Caco-2 (cell line): ENCODE results near the gene CD8A. TPM values are rescaled to one million over a fixed set of nuclear protein-coding genes. Genes with fewer than 3 reads are reported as not detected.

Source experiments
- BruUV-seq: library from RNA; stranded (reverse); fragments of 400-500 nt; replicated peaks from 2 replicates; lab custom pipeline; 2021; lab: Mats Ljungman, UMichigan
- CTCF ChIA-PET: fragments of 300-600 bp; sonication (Branson Sonifier 250); formaldehyde crosslinking; loops from one replicate; lab custom pipeline; 2022; ENCODE audit warnings: antibody characterized with exemption; lab: Charles Lee
- POLR2A ChIA-PET: fragments of 300-600 bp; sonication (Branson Sonifier 250); formaldehyde crosslinking; loops from one replicate; lab custom pipeline; 2022; ENCODE audit warnings: antibody characterized with exemption; lab: Charles Lee
- DNase-seq, 2 experiments: peaks; one replicate each; pipeline versions ENCODE4 v3.0.0 to v3.0.0-alpha.2; 2020 to 2022
- H3K27me3 ChIP-seq: replicated peaks from 2 replicates; pipeline ENCODE4 v1.6.0; 2011; ENCODE audit warnings: low read length; ENCODE audit not compliant: control insufficient read depth, insufficient read depth
- H3K36me3 ChIP-seq: 2 replicates; pipeline ENCODE4 v1.5.1; 2011; ENCODE audit warnings: low read length; ENCODE audit not compliant: control insufficient read depth, insufficient read depth
- H3K4me1 ChIP-seq: fragments of 250-450 bp; sonication (Bioruptor Pico); 2 replicates; pipeline ENCODE4 v1.5.1; 2020; ENCODE audit warnings: mild to moderate bottlenecking
- H3K4me3 ChIP-seq: 2 replicates; pipeline ENCODE4 v1.5.1; 2011; ENCODE audit warnings: low read depth, mild to moderate bottlenecking, control low read depth, low read length
- H3K9me3 ChIP-seq: fragments of 250-450 bp; sonication (Bioruptor Pico); 2 replicates; pipeline ENCODE4 v1.5.1; 2020; ENCODE audit warnings: mild to moderate bottlenecking, moderate library complexity
- H3K27ac Mint-ChIP-seq: one replicate; pipeline ENCODE4 v1.8.0; 2022; ENCODE audit warnings: mixed read lengths; ENCODE audit not compliant: unreplicated experiment
- H3K27me3 Mint-ChIP-seq: one replicate; pipeline ENCODE4 v1.8.0; 2022; ENCODE audit warnings: mixed read lengths; ENCODE audit not compliant: insufficient read depth, unreplicated experiment
- H3K36me3 Mint-ChIP-seq: one replicate; pipeline ENCODE4 v1.8.0; 2022; ENCODE audit warnings: mild to moderate bottlenecking, mixed read lengths; ENCODE audit not compliant: insufficient read depth, unreplicated experiment
- H3K4me1 Mint-ChIP-seq: one replicate; pipeline ENCODE4 v1.8.0; 2022; ENCODE audit warnings: low read depth, mixed read lengths; ENCODE audit not compliant: unreplicated experiment
- H3K4me3 Mint-ChIP-seq: one replicate; pipeline ENCODE4 v1.8.0; 2022; ENCODE audit warnings: mild to moderate bottlenecking, moderate library complexity, mixed read lengths; ENCODE audit not compliant: unreplicated experiment
- H3K9me3 Mint-ChIP-seq: one replicate; pipeline ENCODE4 v1.8.0; 2022; ENCODE audit warnings: mixed read lengths; ENCODE audit not compliant: unreplicated experiment
- intact Hi-C: fragments of 100-400 bp; cut with micrococcal nuclease; formaldehyde crosslinking; loops from one replicate; pipeline ENCODE4 v1.10.0; 2022; ENCODE audit not compliant: unreplicated experiment
- total RNA-seq: library from RNA; stranded (reverse); gene quantifications from 2 replicates; pipeline ENCODE4 v1.2.3, GENCODE V29; 2022
- TF ChIP-seq, protein P1 (sequence below), 2 experiments: fragments of 200-600 bp in 1 of 2; IDR thresholded peaks; 1 replicate in 1 of 2; 2 replicates in 1 of 2; pipeline versions ENCODE4 v1.5.1 to v1.8.0; 2011 to 2022; ENCODE audit warnings: antibody characterized with exemption in 1 of 2, control low read depth in 1 of 2, inconsistent platforms in 1 of 2, low read depth in 1 of 2, low read length in 1 of 2, mild to moderate bottlenecking in 1 of 2, moderate library complexity in 1 of 2; ENCODE audit not compliant: insufficient read depth in 1 of 2, severe bottlenecking in 1 of 2, unreplicated experiment in 1 of 2

CD8A gene
- total RNA-seq, 1 experiment from 2014 or later, result 1.6 TPM

DNA sequence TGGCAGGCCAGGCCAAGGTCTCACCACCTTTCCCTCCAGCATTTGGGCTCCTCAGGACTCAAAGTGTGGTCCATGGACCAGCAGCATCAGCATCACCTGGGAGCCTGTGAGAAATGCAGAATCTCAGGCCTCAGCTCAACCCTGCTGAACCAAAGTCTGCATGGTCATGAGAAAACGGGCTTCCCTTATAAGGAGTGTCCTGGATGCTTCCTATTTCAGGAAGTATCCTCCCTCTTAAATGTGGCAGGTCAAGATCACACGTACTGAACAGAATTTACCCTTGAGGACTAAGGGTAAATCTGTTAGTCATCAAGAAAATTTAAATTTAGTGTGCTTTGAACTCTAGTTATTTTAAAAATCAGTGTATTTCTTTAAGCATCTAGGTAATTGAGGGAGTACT, 11.8 kb downstream of the CD8A start:
- H3K9me3 Mint-ChIP-seq, result no peaks in the 10 kb centered on the region
- intact Hi-C loops, result no loop called here

DNA sequence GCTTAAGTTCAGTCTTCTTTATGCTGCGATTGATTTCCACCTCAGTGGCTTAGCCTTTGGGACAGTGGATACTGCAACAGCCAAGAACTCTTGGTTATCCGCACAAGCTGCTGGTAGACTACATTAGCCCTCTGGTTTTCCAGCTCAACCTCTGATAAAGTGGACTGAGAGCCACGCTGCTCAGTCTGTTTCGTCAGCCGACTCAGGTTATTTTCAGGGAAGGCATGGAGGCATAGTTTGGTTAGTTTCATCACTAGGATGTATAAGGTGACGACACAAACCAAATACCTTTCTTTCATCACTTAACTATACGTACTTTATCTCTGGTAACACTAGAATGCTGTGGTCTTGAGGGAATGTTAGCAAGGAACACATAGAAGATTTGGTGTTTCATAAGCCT, 14.2 kb downstream of the CD8A start:
- H3K4me1 ChIP-seq, result no peaks in the 10 kb centered on the region
- TF ChIP-seq, protein P1, sequence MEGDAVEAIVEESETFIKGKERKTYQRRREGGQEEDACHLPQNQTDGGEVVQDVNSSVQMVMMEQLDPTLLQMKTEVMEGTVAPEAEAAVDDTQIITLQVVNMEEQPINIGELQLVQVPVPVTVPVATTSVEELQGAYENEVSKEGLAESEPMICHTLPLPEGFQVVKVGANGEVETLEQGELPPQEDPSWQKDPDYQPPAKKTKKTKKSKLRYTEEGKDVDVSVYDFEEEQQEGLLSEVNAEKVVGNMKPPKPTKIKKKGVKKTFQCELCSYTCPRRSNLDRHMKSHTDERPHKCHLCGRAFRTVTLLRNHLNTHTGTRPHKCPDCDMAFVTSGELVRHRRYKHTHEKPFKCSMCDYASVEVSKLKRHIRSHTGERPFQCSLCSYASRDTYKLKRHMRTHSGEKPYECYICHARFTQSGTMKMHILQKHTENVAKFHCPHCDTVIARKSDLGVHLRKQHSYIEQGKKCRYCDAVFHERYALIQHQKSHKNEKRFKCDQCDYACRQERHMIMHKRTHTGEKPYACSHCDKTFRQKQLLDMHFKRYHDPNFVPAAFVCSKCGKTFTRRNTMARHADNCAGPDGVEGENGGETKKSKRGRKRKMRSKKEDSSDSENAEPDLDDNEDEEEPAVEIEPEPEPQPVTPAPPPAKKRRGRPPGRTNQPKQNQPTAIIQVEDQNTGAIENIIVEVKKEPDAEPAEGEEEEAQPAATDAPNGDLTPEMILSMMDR (IDR thresholded peaks at IDR 0.05; ENCODE audit: insufficient read depth in 1 of 2, low read depth in 1 of 2, low read length in 1 of 2, severe bottlenecking in 1 of 2, unreplicated experiment in 1 of 2), result no peak
- no peaks in the 10 kb centered on the region for H3K27me3 ChIP-seq
- no peaks in the 10 kb centered on the region for H3K9me3 Mint-ChIP-seq
- no peak overlapping the region for H3K27ac Mint-ChIP-seq
- H3K4me1 Mint-ChIP-seq, result no peaks in the 10 kb centered on the region
- POLR2A ChIA-PET, result no interaction called here
- peaks cover 25% of the 10 kb centered on the region for H3K36me3 Mint-ChIP-seq
- intact Hi-C loops, result no loop called here
- H3K36me3 ChIP-seq, result no peaks in the 10 kb centered on the region; the same call in 1 of the 2 replicates
- no TSS peak for BruUV-seq
- no peak overlapping the region for H3K4me3 ChIP-seq
- CTCF ChIA-PET, result no interaction called here
- no peaks in the 10 kb centered on the region for H3K27me3 Mint-ChIP-seq
- no peaks in the 10 kb centered on the region for H3K9me3 ChIP-seq
- H3K4me3 Mint-ChIP-seq, result no peak overlapping the region
- no peak for DNase-seq

More for the DNA sequence above, 11.8 kb downstream of the CD8A start:
- no peak for DNase-seq
- no peaks in the 10 kb centered on the region for H3K9me3 ChIP-seq
- no peaks in the 10 kb centered on the region for H3K27me3 Mint-ChIP-seq
- H3K4me3 ChIP-seq, result no peak overlapping the region
- CTCF ChIA-PET, result no interaction called here
- H3K4me3 Mint-ChIP-seq, result no peak overlapping the region
- H3K4me1 ChIP-seq, result no peaks in the 10 kb centered on the region
- H3K4me1 Mint-ChIP-seq, result no peaks in the 10 kb centered on the region
- BruUV-seq, result no TSS peak
- H3K36me3 ChIP-seq, result no peaks in the 10 kb centered on the region; the same call in 1 of the 2 replicates
- TF ChIP-seq, protein P1 (IDR thresholded peaks at IDR 0.05; ENCODE audit: insufficient read depth in 1 of 2, low read depth in 1 of 2, low read length in 1 of 2, severe bottlenecking in 1 of 2, unreplicated experiment in 1 of 2), result no peak
- H3K27me3 ChIP-seq, result no peaks in the 10 kb centered on the region
- no peak overlapping the region for H3K27ac Mint-ChIP-seq
- peaks cover 17% of the 10 kb centered on the region for H3K36me3 Mint-ChIP-seq
- POLR2A ChIA-PET, result no interaction called here

DNA sequence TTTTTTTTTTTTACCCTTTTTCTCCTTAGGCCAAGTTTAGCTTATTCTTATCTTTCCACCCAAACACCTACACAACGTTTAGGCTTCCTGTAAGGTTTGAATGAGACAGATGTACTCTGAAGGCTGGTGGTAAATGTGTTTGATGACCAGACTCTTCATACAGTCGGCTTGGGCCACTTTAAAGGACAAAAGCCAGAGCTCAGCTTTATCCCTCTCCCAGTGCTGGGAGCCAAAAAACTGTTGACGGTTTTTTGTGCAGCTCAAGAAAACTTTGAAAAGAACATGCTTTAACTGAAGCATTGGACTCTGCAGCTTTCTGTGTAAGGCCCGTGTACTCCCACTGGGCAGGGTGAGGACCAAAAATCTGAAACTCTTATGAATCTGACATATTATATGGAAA, 15.4 kb downstream of the CD8A start:
- H3K9me3 ChIP-seq, result no peaks in the 10 kb centered on the region
- no peaks in the 10 kb centered on the region for H3K27me3 ChIP-seq
- Mint-ChIP-seq H3K36me3 (peaks cover 34% of the 10 kb centered on the region), H3K4me3 (no peak overlapping the region), H3K27me3 (no peaks in the 10 kb centered on the region), H3K4me1 (no peaks in the 10 kb centered on the region), H3K9me3 (no peaks in the 10 kb centered on the region), H3K27ac (no peak overlapping the region)
- CTCF ChIA-PET, result no interaction called here
- DNase-seq, result no peak
- BruUV-seq, result no TSS peak
- H3K36me3 ChIP-seq, result no peaks in the 10 kb centered on the region; the same call in 1 of the 2 replicates
- no peak overlapping the region for H3K4me3 ChIP-seq
- intact Hi-C loops, result no loop called here
- TF ChIP-seq, protein P1 (IDR thresholded peaks at IDR 0.05; ENCODE audit: insufficient read depth in 1 of 2, low read depth in 1 of 2, low read length in 1 of 2, severe bottlenecking in 1 of 2, unreplicated experiment in 1 of 2), result no peak
- H3K4me1 ChIP-seq, result no peaks in the 10 kb centered on the region
- POLR2A ChIA-PET, result no interaction called here
